HG02840 (cell line): Measurements from ENCODE around the gene CBX4.

Source experiments
- ATAC-seq: cut with Tn5 transposase; IDR thresholded peaks from one replicate; pipeline ENCODE4 v1.9.1; 2021; ENCODE audit warnings: mild to moderate bottlenecking, moderate library complexity, moderate number of reproducible peaks; ENCODE audit not compliant: unreplicated experiment, low FRiP score

The CBX4 gene

DNA sequence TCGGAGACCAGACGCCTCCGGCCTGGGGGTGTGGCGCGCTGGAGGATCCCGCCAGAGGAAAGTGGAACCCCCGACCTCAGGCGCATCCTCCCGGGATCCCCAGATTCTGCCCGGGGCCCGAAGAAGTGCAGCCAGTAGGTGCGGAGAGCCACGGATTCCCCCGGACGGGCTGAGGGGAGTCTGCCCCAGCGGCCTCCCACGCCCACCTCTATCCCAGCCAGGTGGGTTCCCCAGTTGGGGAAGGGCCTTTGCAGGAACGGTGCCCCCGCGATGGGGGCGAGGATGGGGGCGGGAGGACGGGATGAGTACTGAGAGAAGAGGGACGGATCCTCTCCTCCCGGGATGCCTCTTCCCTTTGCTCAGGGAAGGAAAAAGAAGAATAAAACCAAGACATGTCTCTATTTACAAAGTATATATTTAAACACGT is 47.5 kb downstream of the CBX4 start:
- no peak for ATAC-seq

GRCh38 chr17:79790805-79791734 is 48.2 kb downstream of the CBX4 start:
- no peak for ATAC-seq

GRCh38 chr17:79789943-79790804 is 49.1 kb downstream of the CBX4 start:
- ATAC-seq, result no peak

DNA sequence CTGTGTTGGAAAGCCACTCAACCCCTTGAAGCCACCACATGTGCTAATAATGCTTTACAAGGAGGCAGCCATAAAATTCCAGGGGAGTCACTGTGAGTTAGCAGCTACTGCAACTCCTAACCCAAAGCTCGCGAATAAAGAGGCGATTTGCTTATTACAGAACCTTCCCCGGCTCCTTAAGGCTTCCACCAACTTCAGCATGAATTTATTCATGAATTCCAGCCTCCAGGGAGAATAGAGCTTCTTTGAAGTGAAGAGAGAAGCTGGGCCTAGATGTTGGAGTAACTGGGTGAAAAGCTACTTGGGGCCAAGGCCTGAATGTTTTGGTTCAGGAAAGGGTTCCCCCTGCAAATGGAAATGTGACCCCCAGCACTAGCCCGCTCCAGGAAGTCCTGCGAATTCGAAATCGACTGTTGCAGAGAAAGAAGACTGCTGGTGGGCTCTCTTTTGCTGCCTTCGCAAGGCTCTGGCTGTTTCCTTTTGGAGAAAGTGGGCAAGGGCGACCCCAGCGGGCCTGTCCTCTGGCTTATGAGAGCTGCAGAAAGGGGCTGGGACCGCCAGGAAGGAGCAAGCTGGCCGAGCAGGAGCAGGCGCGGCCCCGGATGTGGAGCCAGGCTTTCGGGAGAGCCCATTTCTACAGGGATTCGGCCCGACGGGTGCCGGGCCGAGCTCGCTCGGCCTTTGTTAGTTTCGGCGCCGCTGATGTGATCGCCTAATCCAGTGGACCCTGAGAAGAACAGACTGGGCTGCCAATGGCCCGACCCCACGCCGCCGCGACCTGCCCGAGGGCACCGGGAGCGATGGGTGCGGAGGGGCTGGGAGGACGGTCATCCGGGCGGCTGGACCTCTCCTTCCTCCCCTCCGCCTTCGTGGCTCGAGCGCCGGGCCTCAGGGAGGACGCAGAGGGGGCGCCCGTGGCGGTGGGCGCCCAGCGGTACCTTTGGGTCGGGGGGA is 50.0 kb downstream of the CBX4 start:
- ATAC-seq, result no peak

DNA sequence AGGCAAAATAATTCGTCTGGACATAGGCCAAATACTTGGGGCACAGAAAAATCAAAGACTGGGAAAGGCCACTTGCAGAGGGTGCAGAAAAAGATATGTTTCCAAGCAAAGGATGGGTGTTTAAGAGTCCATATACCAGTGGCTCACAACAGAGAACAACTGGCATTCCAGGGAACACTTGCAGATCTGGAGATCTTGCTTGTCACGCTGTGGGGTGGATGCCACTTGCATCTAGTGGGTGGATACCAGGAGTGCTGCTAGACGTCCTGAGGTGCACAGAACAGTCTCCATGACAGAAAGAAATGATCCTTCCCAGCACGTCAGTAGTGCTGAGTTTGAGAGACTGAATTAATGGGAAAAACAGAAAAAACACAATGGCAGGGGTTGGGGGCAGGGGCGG is 50.8 kb downstream of the CBX4 start:
- ATAC-seq, result no peak

DNA sequence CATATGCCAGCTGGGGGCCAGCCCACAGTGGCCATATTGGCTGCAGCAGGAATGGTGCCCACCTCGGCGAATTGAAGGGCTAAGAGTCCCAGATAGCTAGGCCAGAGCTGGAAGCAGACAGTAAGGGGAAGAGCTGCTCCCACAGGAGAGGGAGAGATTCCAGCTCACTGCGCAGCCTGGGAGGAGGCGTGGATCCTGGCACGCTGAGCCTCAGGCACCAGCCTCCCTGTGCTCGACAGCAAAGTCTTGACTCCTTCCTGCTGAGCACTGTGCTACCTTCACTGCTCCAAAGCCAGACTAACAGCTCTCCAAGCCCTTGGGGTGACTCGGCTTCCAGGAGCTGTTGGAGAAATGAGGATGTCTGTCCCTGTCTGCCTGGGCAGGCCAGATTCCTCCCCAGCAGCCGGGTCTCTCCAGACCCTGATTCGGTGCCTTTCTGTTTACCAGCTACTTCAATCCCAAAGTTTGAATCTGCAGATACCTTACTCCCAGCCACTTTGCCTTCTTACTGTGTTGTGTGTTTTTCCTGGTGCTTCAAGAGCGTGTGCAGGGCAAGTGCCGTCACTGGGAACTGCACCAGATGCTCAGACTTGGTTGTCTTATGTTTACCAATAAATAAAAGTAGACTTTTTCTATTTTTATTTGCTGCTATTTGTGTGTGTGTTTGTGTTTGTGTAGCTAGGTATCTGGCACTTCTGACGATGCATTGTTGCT is 52.2 kb downstream of the CBX4 start:
- no peak for ATAC-seq

DNA sequence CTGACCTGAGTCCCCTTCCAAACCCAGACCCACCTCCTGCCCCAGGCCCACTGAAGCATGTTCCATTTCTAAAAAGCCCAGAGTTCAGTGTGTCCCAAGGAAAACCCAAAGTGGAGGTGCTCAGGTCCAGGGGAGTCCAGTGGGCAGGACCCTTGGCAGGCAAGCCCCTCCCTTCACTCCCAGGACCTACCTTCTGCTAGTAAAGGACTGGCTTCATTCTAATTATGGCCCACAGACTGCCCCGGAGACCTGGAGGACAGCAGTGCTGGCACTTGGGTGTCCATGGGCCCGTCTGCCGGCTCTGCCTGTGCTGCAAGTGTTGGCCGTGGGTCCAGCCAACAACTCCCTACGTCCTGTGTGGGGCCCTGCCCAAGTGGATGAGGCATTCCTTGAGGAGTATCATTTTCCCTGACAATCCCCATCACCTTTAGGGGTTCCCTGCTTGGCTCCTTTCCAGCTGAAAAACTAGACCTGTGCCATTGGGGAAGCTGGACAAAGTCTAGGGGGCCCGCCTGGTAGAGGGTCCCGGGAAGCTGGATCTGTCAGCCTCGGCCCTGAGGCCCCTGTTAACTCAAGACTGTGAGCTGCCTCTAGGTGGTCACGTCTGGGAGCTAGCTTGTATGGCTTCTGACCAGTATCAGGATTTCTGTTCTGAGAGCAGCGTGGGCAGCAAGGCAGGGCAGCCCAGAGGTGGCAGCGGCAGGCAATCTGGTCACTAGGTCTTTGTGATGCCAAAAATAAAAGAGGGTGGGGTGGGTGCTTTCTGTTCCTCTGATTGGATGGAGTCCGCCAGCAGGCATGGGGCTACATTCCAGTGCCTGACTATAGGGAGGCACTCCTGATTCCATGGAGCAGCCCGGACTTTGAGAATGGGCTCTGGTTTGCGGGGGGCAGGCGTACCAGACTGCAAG is 53.1 kb downstream of the CBX4 start:
- ATAC-seq, result no peak

DNA sequence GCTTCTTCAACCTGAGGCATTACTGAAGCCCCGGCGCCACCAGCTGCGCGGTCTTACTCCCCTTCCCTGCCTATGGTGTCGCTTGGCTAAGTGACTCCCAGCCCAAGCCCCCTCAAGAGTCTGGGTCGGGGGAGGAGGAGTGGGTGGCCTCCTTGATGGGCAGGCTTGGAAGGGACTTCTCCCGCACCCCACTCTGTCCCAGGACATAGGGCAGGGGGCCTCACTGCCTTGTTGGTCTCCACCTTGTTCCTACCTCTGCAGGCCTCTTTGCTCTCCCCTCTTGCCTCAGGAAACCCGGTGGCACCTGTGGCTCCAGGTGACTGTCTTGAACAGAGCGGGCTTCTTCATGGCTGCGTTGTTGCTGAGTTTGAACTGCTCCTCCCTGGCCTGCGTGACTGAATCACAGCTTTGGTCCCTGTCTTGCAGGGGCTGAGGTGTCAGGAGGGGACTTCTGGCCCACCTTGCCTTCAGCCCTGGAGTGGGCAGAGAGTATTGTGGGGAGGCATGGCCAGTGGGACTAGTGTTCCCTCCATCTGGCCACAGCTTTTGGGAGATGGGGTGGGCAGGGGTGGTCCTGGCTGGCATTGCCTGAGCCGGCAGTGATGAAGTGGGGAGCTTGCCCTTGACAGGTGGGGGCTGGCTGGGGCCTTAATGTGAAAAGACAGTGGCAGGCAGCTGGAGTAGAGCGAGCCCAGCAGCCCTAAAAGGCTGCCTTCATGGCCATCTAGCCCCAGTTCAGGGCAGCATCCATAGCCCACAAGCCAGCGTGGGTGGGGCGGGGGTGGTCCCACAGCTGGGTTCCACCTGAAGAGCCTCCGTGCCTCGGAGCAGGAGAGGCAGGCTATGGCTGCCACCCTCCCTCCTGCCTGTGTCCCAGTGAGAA is 54.0 kb downstream of the CBX4 start:
- ATAC-seq, result no peak

- no peak for ATAC-seq
These were observed 54.8 kb downstream of the CBX4 start for GRCh38 chr17:79784353-79785016.

GRCh38 chr17:79783891-79784290 is 55.3 kb downstream of the CBX4 start:
- ATAC-seq, result no peak
